ENCODE results near the gene MAX. TPM values are rescaled to one million over a fixed set of nuclear protein-coding genes. Genes with fewer than 3 reads are reported as not detected.

Gene MAX
- total and polyA plus RNA-seq, 9 of the 15 experiments (the other 6 are each of a cell fraction or from before 2014, with no cell fraction given): 15.4 to 96.5 (median 51.6) TPM

DNA sequence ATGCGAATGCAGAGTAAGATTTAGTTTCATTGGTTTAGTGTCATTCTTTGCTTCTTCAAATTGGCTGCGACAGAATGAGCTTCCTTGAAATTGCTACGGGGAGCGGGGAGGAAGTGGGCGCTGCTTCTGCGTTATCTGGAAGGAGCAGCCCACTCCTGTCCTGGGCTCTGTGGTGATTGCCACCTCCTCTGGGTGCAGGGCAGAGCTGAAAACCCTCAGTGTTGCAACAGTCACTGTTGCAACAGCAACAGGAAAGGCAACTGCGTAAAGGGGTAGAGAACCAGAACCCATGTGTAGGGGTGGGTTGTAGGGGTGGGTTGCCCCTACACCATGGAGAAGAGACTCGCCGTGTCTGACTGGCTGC, 57.7 kb downstream of the MAX start (continued):
- TF ChIP-seq, protein P1, sequence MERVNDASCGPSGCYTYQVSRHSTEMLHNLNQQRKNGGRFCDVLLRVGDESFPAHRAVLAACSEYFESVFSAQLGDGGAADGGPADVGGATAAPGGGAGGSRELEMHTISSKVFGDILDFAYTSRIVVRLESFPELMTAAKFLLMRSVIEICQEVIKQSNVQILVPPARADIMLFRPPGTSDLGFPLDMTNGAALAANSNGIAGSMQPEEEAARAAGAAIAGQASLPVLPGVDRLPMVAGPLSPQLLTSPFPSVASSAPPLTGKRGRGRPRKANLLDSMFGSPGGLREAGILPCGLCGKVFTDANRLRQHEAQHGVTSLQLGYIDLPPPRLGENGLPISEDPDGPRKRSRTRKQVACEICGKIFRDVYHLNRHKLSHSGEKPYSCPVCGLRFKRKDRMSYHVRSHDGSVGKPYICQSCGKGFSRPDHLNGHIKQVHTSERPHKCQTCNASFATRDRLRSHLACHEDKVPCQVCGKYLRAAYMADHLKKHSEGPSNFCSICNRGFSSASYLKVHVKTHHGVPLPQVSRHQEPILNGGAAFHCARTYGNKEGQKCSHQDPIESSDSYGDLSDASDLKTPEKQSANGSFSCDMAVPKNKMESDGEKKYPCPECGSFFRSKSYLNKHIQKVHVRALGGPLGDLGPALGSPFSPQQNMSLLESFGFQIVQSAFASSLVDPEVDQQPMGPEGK (CRISPR knock-in tag; IDR thresholded peaks at IDR 0.05; ENCODE audit: borderline replicate concordance): no peak
- TF ChIP-seq CBX8 (IDR thresholded peaks at IDR 0.05; ENCODE audit: borderline replicate concordance, extremely low read depth, low read depth, low read length, poor library complexity, severe bottlenecking) (no peak), CCAR2 (IDR thresholded peaks at IDR 0.05; ENCODE audit: low read depth, low read length) (no peak), TOE1 (IDR thresholded peaks at IDR 0.05; ENCODE audit: borderline replicate concordance) (no peak), TOE1 (CRISPR knock-in tag; IDR thresholded peaks at IDR 0.05; ENCODE audit: borderline replicate concordance, low read depth) (no peak), MYNN (IDR thresholded peaks at IDR 0.05) (peak; percentile 93), MYNN (CRISPR knock-in tag; IDR thresholded peaks at IDR 0.05) (no peak), TCF7 (IDR thresholded peaks at IDR 0.05; ENCODE audit: borderline replicate concordance) (peak; percentile 39; the same call in 1 of the 2 replicates), PHF8 (IDR thresholded peaks at IDR 0.05; ENCODE audit: borderline replicate concordance, low read length) (no peak), GATAD2B (IDR thresholded peaks at IDR 0.05; ENCODE audit: borderline replicate concordance) (no peak), COPS2 (conservative IDR thresholded peaks at IDR 0.05) (no peak), CBX1 (IDR thresholded peaks at IDR 0.05; ENCODE audit: low read depth) (0 out of 2 replicates have a peak, but pooled peaks have one; percentile 44), TAF1 (IDR thresholded peaks at IDR 0.05; ENCODE audit: control insufficient read depth, extremely low read depth, insufficient read depth, low read length, severe bottlenecking) (no peak), ZFP1 (CRISPR knock-in tag; IDR thresholded peaks at IDR 0.05) (no peak), TRIM24 (IDR thresholded peaks at IDR 0.05) (peak; percentile 78 to 87), VEZF1 (CRISPR knock-in tag; IDR thresholded peaks at IDR 0.05) (peak; percentile 72), ZNF23 (CRISPR knock-in tag; IDR thresholded peaks at IDR 0.05) (no peak), NR2C1 (IDR thresholded peaks at IDR 0.05) (no peak), NR2C1 (tag; IDR thresholded peaks at IDR 0.05) (no peak), NBN (IDR thresholded peaks at IDR 0.05; ENCODE audit: low read depth) (0 out of 2 replicates have a peak, but pooled peaks have one; percentile 44), SMAD1 (IDR thresholded peaks at IDR 0.05; ENCODE audit: low read depth, low read length, partially characterized antibody) (no peak), ELF4 (CRISPR knock-in tag; IDR thresholded peaks at IDR 0.05) (peak; percentile 79; the same call in 1 of the 2 replicates), MTA3 (IDR thresholded peaks at IDR 0.05; ENCODE audit: borderline replicate concordance) (no peak; the same call in 1 of the 2 replicates)
- TF ChIP-seq, protein P2, sequence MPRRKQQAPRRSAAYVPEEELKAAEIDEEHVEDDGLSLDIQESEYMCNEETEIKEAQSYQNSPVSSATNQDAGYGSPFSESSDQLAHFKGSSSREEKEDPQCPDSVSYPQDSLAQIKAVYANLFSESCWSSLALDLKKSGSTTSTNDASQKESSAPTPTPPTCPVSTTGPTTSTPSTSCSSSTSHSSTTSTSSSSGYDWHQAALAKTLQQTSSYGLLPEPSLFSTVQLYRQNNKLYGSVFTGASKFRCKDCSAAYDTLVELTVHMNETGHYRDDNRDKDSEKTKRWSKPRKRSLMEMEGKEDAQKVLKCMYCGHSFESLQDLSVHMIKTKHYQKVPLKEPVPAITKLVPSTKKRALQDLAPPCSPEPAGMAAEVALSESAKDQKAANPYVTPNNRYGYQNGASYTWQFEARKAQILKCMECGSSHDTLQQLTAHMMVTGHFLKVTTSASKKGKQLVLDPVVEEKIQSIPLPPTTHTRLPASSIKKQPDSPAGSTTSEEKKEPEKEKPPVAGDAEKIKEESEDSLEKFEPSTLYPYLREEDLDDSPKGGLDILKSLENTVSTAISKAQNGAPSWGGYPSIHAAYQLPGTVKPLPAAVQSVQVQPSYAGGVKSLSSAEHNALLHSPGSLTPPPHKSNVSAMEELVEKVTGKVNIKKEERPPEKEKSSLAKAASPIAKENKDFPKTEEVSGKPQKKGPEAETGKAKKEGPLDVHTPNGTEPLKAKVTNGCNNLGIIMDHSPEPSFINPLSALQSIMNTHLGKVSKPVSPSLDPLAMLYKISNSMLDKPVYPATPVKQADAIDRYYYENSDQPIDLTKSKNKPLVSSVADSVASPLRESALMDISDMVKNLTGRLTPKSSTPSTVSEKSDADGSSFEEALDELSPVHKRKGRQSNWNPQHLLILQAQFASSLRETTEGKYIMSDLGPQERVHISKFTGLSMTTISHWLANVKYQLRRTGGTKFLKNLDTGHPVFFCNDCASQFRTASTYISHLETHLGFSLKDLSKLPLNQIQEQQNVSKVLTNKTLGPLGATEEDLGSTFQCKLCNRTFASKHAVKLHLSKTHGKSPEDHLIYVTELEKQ (CRISPR knock-in tag; IDR thresholded peaks at IDR 0.05): no peak

Measured in K562 (cell line).